ENCODE data around the gene THTPA.

The THTPA gene, protein sequence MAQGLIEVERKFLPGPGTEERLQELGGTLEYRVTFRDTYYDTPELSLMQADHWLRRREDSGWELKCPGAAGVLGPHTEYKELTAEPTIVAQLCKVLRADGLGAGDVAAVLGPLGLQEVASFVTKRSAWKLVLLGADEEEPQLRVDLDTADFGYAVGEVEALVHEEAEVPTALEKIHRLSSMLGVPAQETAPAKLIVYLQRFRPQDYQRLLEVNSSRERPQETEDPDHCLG

GRCh38 chr14:23555882-23556699, at the start of gene THTPA:
Gene THTPA (plus strand): TSS chr14:23556271. CDS start chr14:23556758, 487 bp downstream.
- DNase-seq, result peak; percentile 89

- DNase-seq, result peak; percentile 61
These were observed 43.9 kb upstream of the THTPA start for GRCh38 chr14:23512156-23512555.

DNA sequence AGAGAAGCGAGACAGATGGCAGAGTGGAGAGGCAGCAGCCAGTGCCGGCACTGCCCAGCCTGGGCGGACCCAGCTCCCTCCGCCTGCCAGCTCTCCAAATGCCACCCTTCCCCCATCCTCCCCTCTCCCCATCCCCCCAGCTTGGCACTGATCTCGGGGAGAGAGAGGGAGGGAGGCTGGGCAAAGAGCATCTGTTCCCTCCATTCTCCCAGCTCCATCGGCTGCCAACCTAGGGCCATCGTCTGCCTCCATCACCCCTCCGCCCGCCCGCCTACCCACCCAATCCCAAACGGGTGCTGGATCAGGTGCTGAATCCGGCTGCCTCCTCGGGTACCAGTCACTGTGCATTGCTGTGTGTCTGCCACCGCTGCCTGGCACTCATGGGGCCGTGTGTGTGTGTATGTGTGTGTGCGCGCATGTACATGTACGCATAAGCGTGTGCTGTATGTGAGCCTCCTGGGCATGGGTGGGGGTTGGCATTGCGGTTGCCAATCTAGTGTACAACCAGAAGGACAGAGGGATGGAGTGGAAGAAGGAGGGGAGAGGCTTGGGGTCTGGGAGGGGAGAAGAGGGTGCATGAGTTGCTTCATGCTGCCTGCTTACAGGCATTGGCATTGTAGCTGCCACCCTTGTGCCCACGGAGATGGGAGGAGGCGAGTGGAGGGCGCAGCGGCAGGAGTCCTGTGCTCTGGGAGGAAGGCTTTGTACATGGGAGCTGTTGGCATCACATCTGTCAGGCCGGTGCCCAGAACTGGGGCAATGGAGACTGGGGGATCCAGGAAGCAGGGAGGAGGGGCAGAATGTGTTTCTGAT, 42.9 kb upstream of the THTPA start:
- peak; percentile 63 for DNase-seq

DNA sequence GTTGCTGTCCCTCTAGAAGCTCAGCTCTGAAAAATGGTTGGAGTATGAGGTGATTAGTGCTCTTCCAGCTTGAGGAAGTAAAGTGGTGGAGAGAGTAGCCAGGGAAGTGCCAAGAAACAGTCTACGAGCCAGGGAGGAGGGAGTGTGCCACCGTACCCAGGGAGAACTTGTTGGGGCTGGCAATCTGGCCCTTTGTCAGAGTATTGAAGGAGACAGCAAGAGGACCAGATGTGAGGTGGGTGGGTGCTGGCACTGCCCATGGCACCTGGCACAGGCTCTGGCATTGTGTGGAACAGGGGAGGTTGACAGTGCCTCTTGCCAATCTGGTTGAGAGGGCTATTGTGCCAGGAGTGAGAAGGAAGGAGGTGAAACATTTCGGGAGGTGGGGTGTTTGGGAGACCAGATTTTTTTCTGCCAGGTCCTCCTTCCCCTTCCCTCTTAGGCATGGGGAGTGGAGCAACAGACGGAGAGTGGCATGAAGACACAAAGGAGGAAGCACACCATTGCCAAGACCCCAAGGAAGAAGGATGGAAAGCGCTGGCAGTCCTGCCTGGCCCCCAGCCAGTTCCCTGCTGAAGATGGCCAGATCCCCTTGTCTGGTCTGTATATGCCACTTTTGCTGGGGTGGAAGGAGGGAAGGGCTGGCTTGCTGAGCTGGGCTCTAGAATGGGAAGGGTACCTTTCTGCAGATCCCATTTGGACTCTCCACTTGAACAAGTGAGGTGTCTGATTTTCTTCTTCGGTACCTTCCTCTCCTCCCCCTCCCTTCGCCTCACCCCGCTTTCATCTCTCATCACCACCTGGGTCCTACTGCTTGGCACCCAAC, 42.0 kb upstream of the THTPA start:
- peak; percentile 36 for DNase-seq

- peak; percentile 87 for DNase-seq
These were observed 41.5 kb upstream of the THTPA start for GRCh38 chr14:23514644-23514957.

- no peak for DNase-seq
These were observed 38.3 kb upstream of the THTPA start for GRCh38 chr14:23517650-23518326.

DNA sequence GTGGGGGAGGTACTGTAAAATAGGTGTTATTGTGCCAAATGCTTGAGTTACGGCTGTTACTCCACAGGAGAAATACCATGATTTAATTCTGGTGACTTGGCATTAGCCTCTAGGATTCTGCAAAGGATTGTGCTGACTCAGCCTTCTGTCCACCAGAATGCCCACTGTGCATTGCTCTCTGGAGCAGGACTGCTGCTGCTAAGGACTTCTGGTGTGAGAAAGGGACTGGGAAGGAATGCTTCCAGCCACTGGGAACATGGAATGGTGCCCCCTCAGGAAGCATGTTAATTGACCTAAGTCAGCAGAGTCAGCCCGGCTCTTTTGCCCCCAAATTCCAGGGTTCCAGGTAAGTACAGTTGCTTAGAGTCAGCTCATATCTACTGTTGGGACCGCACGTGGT, 37.4 kb upstream of the THTPA start:
- no peak for DNase-seq

DNA sequence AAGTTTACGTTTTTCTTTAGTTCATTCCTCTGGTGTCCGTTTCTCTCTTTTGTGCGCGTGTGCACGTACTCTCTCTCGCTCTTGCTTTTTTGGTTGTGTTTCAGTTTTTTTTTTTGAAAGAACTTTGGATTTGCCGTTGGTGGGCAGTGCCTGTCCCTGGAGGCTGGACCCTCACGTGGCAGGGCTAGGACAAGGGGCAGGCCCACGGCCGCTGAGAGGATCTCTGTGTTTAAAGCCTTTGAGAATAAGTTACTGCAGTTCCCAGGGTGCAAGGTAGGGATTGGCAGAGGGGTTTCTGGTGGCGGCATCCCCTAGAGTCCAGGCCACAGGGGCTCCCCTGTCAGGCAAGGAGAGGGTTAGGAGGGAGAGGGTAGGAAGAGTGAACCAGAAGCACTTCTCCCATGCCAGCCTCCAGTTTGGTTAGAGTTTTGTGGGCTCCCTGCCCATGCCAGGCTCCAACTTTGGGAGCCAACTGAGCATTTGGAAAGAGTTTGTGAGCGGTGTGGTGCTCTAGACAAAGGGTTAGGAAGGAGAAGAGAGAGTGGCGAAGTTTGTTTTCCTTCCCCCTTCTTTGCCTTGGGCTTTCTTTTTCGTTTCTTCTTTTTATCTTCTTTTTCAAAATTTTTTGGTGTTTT, 35.1 kb upstream of the THTPA start:
- no peak for DNase-seq

- DNase-seq, result no peak
These were observed 34.1 kb upstream of the THTPA start for GRCh38 chr14:23521785-23522640.

- DNase-seq, result no peak
These were observed 33.4 kb upstream of the THTPA start for GRCh38 chr14:23522643-23523198.

GRCh38 chr14:23523229-23524016, 32.6 kb upstream of the THTPA start:
- DNase-seq, result no peak

DNA sequence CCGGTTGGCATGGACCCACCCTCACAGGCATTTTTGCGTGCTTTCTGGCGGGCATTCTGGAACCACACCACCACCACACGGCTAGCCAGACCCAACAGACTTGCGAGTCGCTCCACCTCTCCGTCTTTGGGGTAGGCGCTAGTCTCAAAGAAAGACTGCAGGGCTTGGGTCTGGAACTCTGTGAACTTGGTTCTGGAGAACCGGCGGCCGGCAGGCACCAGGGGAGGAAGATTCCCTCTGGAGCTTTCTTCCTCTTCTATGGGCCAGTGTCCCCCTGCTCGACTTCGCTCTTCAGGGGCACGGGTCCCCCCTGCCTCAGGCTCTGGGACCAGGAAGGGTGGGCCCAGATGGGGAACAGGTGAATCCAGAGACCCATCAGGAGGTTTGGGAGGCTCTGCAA, 31.1 kb upstream of the THTPA start:
- DNase-seq, result no peak

DNA sequence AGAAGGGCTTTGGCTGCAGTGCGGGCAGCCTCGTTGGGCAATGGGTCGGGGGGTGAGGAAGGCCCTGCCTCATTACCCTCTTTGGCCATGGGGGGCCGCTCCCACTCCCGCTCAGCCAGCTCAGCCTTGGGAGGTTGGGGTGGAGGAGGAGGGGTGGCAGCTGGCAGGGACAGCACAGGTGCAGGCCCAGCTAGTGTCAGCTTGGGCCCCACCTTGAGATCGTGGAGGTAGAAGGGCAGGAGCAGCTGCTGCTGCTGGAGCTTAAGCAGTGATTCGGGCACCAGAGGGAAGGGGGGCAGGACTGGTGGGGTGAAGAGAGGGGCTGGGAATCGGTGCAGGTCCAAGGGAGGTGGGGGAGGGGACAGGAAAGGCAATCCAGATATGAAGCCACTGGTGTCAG, 30.5 kb upstream of the THTPA start:
- DNase-seq, result no peak

DNA sequence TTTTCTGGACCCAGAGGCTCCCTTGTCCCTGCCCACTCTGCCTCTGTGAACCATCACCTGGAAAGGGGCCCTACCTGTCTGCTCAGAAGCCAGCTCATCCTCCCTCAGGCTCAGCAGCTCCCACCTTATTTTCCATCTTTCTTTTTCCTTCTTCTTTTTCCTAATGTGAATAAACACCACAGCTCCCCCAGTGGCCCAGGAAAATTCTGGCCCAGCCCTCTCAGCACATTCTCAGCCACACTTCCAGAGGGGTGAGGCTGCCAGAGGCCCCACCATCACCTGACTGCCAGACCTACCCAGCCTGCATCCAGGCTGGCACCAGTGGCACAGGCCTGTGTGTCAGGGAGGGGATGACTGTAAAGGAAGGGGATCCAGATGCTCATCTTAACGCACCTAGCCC, 27.5 kb upstream of the THTPA start:
- no peak for DNase-seq

- no peak for DNase-seq
These were observed 27.1 kb upstream of the THTPA start for GRCh38 chr14:23529016-23529415.

GRCh38 chr14:23530375-23531055, 25.6 kb upstream of the THTPA start:
- no peak for DNase-seq

DNA sequence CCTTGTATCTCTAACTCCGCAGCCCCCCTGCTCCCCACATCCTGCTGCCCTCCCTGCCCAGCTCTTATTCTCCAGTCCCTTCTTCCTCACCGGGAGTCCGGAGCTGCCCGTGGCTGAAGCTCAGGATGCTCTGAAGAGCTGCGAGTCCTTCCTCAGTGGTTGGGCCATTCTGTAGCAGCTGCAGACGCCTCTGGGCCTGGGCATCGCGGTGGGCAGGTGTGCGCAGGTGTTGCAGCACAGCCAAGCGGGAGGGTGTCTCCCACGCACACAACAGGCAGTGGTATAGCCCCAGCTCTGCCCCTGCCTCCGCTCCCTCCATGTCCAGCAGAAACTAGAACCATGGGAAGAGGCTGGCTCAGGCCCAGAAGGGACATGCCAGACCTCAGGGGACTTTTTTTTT, 24.7 kb upstream of the THTPA start:
- DNase-seq, result no peak

DNA sequence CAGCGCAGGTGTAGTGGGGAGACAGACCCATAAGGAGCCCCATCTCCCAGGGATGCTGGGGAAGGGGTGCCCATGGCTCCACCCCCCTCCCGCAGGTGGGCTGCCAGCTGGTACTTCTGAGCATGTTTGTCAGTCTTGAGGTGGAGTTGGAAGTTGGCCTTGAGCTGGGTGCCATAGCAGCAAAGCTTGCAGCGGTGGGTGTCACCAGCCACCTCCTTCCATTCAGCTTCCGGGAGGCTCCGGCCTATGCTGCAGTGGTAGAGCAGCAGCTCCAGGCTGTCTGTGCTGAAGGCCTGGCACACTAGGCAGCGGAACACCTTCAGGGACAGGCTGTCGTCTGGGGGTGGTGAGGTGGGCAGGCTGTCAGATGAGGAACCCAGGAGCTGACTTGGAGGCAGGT, 23.4 kb upstream of the THTPA start:
- no peak for DNase-seq

Data from COR-L47 (cell line).